Measurements from ENCODE around the gene CLASP1. TPM values are rescaled to one million over a fixed set of nuclear protein-coding genes. Genes with fewer than 3 reads are reported as not detected.

Gene CLASP1
- total RNA-seq, 2 experiments from 2014 or later: 33.8 to 72.4 TPM

DNA sequence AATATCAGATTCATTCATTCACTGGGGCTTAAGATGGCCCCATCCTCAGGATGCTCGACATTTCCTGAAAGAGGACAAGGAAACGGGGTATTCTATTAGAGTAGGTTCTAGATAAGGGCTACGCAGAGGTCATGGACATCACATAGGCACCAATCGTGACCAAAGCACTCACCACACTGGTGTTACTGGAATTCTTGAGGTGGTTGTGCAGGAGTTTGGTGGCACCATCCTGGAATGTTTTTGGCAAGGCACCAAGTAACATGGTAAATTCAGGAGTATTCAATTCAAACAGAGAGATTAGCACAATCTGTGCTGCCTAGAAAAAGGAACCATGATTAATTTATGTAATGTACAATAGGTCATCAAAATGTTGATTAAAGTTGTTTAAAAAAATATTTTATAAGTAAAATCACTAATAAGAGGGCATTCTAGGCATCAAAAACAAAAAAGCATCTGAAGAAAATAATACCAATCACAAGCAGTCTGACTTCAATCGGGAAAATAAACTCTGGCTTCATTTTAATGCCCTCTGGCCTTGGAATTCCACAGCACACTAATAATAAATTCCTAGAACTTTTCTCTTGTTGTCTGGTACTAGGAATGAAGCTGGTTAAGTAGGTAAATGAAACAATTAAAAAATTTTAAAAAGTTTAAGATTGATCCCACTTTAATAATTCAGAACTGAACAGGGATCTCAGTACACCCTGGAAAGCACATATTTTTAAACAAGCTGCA lies 261.5 kb downstream of the CLASP1 start:
- no peak for DNase-seq (ENCODE audit: low spot score)
- H3K27ac ChIP-seq (ENCODE audit: low read depth, low read length, poor library complexity, severe bottlenecking): no peak overlapping the region
- H3K4me1 ChIP-seq (ENCODE audit: insufficient read depth, low read length, poor library complexity, severe bottlenecking): no peaks in the 10 kb centered on the region
- no TSS peak for BruUV-seq (replicated peaks)
- no peak overlapping the region for H3K4me3 ChIP-seq (ENCODE audit: low read depth, low read length, poor library complexity, severe bottlenecking)
- H3K36me3 ChIP-seq (ENCODE audit: insufficient read depth, low read length): peaks cover 54% of the 10 kb centered on the region
- no peaks in the 10 kb centered on the region for H4K20me1 ChIP-seq (ENCODE audit: insufficient read depth, low read length)
- POLR2A ChIA-PET: interaction anchor here (0.7 to 1.1 kb wide), 3 partner anchors 10 to 527 kb away, joined by 3 to 5 read pairs (median 3); no protein-coding TSS in a partner anchor
- no peak overlapping the region for H2AFZ ChIP-seq (ENCODE audit: low read length)
- H3K9me3 ChIP-seq (ENCODE audit: low read length): no peaks in the 10 kb centered on the region
- H3K4me2 ChIP-seq (ENCODE audit: low read length): no peak overlapping the region
- CTCF ChIA-PET (ENCODE audit: unreplicated experiment): no interaction called here
- intact Hi-C loops (cut with micrococcal nuclease; ENCODE audit: unreplicated experiment): no loop called here
- H3K9me2 ChIP-seq (ENCODE audit: insufficient read depth, low read length): no peaks in the 10 kb centered on the region
- no peaks in the 10 kb centered on the region for H3K79me2 ChIP-seq (ENCODE audit: insufficient read depth, low read depth, low read length)
- TF ChIP-seq CTCF (conservative IDR thresholded peaks at IDR 0.05; ENCODE audit: low read length) (no peak), EZH2phosphoT487 (IDR thresholded peaks at IDR 0.05; ENCODE audit: borderline replicate concordance, low read depth, low read length) (no peak)

DNA sequence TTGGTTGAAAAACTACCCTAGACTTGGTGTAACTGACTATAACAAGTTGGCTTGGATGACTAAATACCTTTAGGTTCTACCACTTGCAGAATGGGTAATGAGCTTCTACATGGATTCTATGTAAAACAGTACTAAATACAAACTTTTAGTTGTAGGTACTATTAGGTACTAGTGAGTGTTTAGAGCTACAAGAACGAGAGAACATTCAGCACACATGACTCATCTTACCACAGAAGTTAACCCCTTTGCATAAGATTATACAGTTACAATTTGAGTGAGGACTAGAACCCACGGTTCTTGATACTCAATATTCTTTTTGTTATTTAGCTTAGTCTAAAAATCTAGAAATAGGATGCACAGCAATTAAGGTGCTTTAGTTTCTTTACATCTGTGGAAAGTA lies 262.6 kb downstream of the CLASP1 start:
- ChIA-PET CTCF (ENCODE audit: unreplicated experiment) (no interaction called here), POLR2A (interaction anchor here (0.9 kb wide), 2 partner anchors 9 to 45 kb away, joined by 3 to 4 read pairs; no protein-coding TSS in a partner anchor)
- Histone ChIP-seq H3K36me3 (ENCODE audit: insufficient read depth, low read length) (peaks cover 56% of the 10 kb centered on the region), H3K79me2 (ENCODE audit: insufficient read depth, low read depth, low read length) (no peaks in the 10 kb centered on the region), H2AFZ (ENCODE audit: low read length) (no peak overlapping the region), H3K4me2 (ENCODE audit: low read length) (no peak overlapping the region), H3K4me1 (ENCODE audit: insufficient read depth, low read length, poor library complexity, severe bottlenecking) (no peaks in the 10 kb centered on the region), H3K9me3 (ENCODE audit: low read length) (no peaks in the 10 kb centered on the region), H4K20me1 (ENCODE audit: insufficient read depth, low read length) (no peaks in the 10 kb centered on the region), H3K27ac (ENCODE audit: low read depth, low read length, poor library complexity, severe bottlenecking) (no peak overlapping the region), H3K9me2 (ENCODE audit: insufficient read depth, low read length) (no peaks in the 10 kb centered on the region), H3K4me3 (ENCODE audit: low read depth, low read length, poor library complexity, severe bottlenecking) (no peak overlapping the region)
- TF ChIP-seq CTCF (conservative IDR thresholded peaks at IDR 0.05; ENCODE audit: low read length) (no peak), EZH2phosphoT487 (IDR thresholded peaks at IDR 0.05; ENCODE audit: borderline replicate concordance, low read depth, low read length) (no peak)
- intact Hi-C loops (cut with micrococcal nuclease; ENCODE audit: unreplicated experiment): no loop called here
- DNase-seq (ENCODE audit: low spot score): no peak
- BruUV-seq (replicated peaks): no TSS peak

GRCh38 chr2:121386102-121386501 lies 263.2 kb downstream of the CLASP1 start:
- BruUV-seq (replicated peaks): no TSS peak
- DNase-seq (ENCODE audit: low spot score): no peak
- intact Hi-C loops (cut with micrococcal nuclease; ENCODE audit: unreplicated experiment): no loop called here
- Histone ChIP-seq H3K27ac (ENCODE audit: low read depth, low read length, poor library complexity, severe bottlenecking) (no peak overlapping the region), H3K36me3 (ENCODE audit: insufficient read depth, low read length) (peaks cover 53% of the 10 kb centered on the region), H3K4me1 (ENCODE audit: insufficient read depth, low read length, poor library complexity, severe bottlenecking) (no peaks in the 10 kb centered on the region), H4K20me1 (ENCODE audit: insufficient read depth, low read length) (no peaks in the 10 kb centered on the region), H3K9me2 (ENCODE audit: insufficient read depth, low read length) (no peaks in the 10 kb centered on the region), H3K9me3 (ENCODE audit: low read length) (no peaks in the 10 kb centered on the region), H2AFZ (ENCODE audit: low read length) (no peak overlapping the region), H3K79me2 (ENCODE audit: insufficient read depth, low read depth, low read length) (no peaks in the 10 kb centered on the region), H3K4me3 (ENCODE audit: low read depth, low read length, poor library complexity, severe bottlenecking) (no peak overlapping the region), H3K4me2 (ENCODE audit: low read length) (no peak overlapping the region)
- TF ChIP-seq CTCF (conservative IDR thresholded peaks at IDR 0.05; ENCODE audit: low read length): no peak
- no peak for TF ChIP-seq EZH2phosphoT487 (IDR thresholded peaks at IDR 0.05; ENCODE audit: borderline replicate concordance, low read depth, low read length)
- CTCF ChIA-PET (ENCODE audit: unreplicated experiment): no interaction called here
- POLR2A ChIA-PET: interaction anchor here (0.9 kb wide), 2 partner anchors 9 to 45 kb away, joined by 3 to 4 read pairs; no protein-coding TSS in a partner anchor
